Endothelial cell of umbilical vein (primary cell): ENCODE results near the gene EML2. TPM values are rescaled to one million over a fixed set of nuclear protein-coding genes. Genes with fewer than 3 reads are reported as not detected.

Experiments
- BruUV-seq: library from RNA; stranded (reverse); fragments of 400-500 nt; replicated peaks from 2 replicates; lab custom pipeline; 2021; lab: Mats Ljungman, UMichigan
- CTCF ChIA-PET: fragments of 300-600, 350-600 bp; sonication (Branson Sonifier 250); formaldehyde crosslinking; loops from one replicate; lab custom pipeline; 2021; ENCODE audit warnings: antibody characterized with exemption, inconsistent platforms; lab: Charles Lee
- POLR2A ChIA-PET: fragments of 300-600, 350-600 bp; sonication (Branson Sonifier 250); formaldehyde crosslinking; loops from one replicate; lab custom pipeline; 2021; ENCODE audit warnings: antibody characterized with exemption, inconsistent platforms; lab: Charles Lee
- DNase-seq: peaks from one replicate; pipeline ENCODE4 v3.0.0-alpha.2; 2011; ENCODE audit warnings: low read depth, low spot score
- FAIRE-seq: peaks from 2 replicates; lab custom pipeline; 2011; peaks lifted over from hg19 to GRCh38; lab: Jason Lieb, UNC
- H2AFZ ChIP-seq: 2 replicates; pipeline ENCODE4 v1.6.0; 2012; ENCODE audit warnings: low read depth, low read length, control low read depth, inconsistent platforms
- H3K27ac ChIP-seq: 2 replicates; pipeline ENCODE4 v1.5.1; 2011; ENCODE audit warnings: low read depth, mild to moderate bottlenecking, control low read depth, low read length, moderate library complexity; ENCODE audit not compliant: insufficient read depth
- H3K27me3 ChIP-seq, 2 experiments: 2 replicates each; pipeline versions ENCODE4 v1.6.0 to v1.6.1; 2011; ENCODE audit warnings: low read length in 2 of 2, mixed read lengths in 1 of 2; ENCODE audit not compliant: control insufficient read depth in 2 of 2, insufficient read depth in 2 of 2
- H3K36me3 ChIP-seq, 2 experiments: 2 replicates in 1 of 2; 3 replicates in 1 of 2; pipeline ENCODE4 v1.5.1; 2011; ENCODE audit warnings: low read length in 2 of 2, mild to moderate bottlenecking in 1 of 2, moderate library complexity in 1 of 2; ENCODE audit not compliant: control insufficient read depth in 2 of 2, insufficient read depth in 2 of 2; ENCODE audit errors: extremely low read depth in 1 of 2
- H3K4me1 ChIP-seq: 3 replicates; pipeline ENCODE4 v1.5.1; 2011; ENCODE audit warnings: mild to moderate bottlenecking, low read length; ENCODE audit not compliant: control insufficient read depth, insufficient read depth; ENCODE audit errors: extremely low read depth
- H3K4me2 ChIP-seq: 2 replicates; pipeline ENCODE4 v1.6.1; 2011; ENCODE audit warnings: low read length, control low read depth, mixed read lengths; ENCODE audit not compliant: insufficient read depth
- H3K4me3 ChIP-seq, 3 experiments: fragments of 200-600 bp in 1 of 3; sonication (generic), shearing (Covaris generic) in 1 of 3; replicated peaks in 1 of 3; 2 replicates each; pipeline ENCODE4 v1.5.1; 2011 to 2016; ENCODE audit warnings: control low read depth in 3 of 3, low read length in 3 of 3, mild to moderate bottlenecking in 2 of 3, inconsistent platforms in 1 of 3, low read depth in 1 of 3, moderate library complexity in 1 of 3; ENCODE audit not compliant: insufficient read depth in 1 of 3
- H3K79me2 ChIP-seq: 2 replicates; pipeline ENCODE4 v1.6.0; 2012; ENCODE audit warnings: low read length, inconsistent platforms; ENCODE audit not compliant: control insufficient read depth, insufficient read depth
- H3K9ac ChIP-seq: replicated peaks from 2 replicates; pipeline ENCODE3; 2011; ENCODE audit warnings: low read length, control low read depth; ENCODE audit not compliant: insufficient read depth; ENCODE audit errors: extremely low read depth
- H3K9me1 ChIP-seq: replicated peaks from 3 replicates; pipeline ENCODE4 v1.6.0; 2011; ENCODE audit warnings: mild to moderate bottlenecking, low read length; ENCODE audit not compliant: control insufficient read depth, insufficient read depth; ENCODE audit errors: extremely low read depth
- H3K9me3 ChIP-seq: replicated peaks from 2 replicates; pipeline ENCODE4 v1.5.1; 2012; ENCODE audit warnings: low read length, inconsistent platforms; ENCODE audit not compliant: control insufficient read depth, insufficient read depth
- H4K20me1 ChIP-seq: replicated peaks from 2 replicates; pipeline ENCODE3; 2011; ENCODE audit warnings: mild to moderate bottlenecking, low read length; ENCODE audit not compliant: control insufficient read depth, insufficient read depth; ENCODE audit errors: extremely low read depth
- CTCF ChIP-seq, 2 donors: IDR thresholded peaks; 1 replicate in 1 of 2; 2 replicates in 1 of 2; pipeline ENCODE4 v1.5.1; 2011; ENCODE audit warnings: low read length in 2 of 2, mild to moderate bottlenecking in 2 of 2, moderate library complexity in 2 of 2, control low read depth in 1 of 2, inconsistent platforms in 1 of 2, low read depth in 1 of 2; ENCODE audit not compliant: insufficient read depth in 1 of 2; ENCODE audit errors: extremely low read depth in 1 of 2
- EZH2 ChIP-seq: IDR thresholded peaks from 2 replicates; pipeline ENCODE4 v1.6.1; 2012; ENCODE audit warnings: borderline replicate concordance, low read depth, mild to moderate bottlenecking, moderate library complexity, low read length, inconsistent platforms; ENCODE audit not compliant: severe bottlenecking
- GATA2 ChIP-seq: IDR thresholded peaks from 2 replicates; pipeline ENCODE4 v1.7.0; 2011; ENCODE audit warnings: low read depth, mild to moderate bottlenecking, moderate library complexity, mixed read lengths, low read length; ENCODE audit not compliant: insufficient read length, insufficient read depth
- JUN ChIP-seq: IDR thresholded peaks from 2 replicates; pipeline ENCODE4 v1.6.1; 2011; ENCODE audit warnings: borderline replicate concordance, low read depth; ENCODE audit not compliant: insufficient read length, insufficient read depth
- MAX ChIP-seq: IDR thresholded peaks from 2 replicates; pipeline ENCODE4 v1.6.1; 2011; ENCODE audit not compliant: insufficient read depth, insufficient read length
- POLR2A ChIP-seq: IDR thresholded peaks from 2 replicates; pipeline ENCODE4 v1.6.1; 2012; ENCODE audit warnings: low read depth, mild to moderate bottlenecking, control low read depth, low read length
- POLR2AphosphoS5 ChIP-seq: IDR thresholded peaks from 2 replicates; pipeline ENCODE4 v1.6.1; 2012; ENCODE audit warnings: low read depth, mild to moderate bottlenecking, control low read depth, low read length, moderate library complexity; ENCODE audit not compliant: insufficient read depth
- dilution Hi-C: fragments of 300-500 bp; cut with MboI; formaldehyde crosslinking; loops from one replicate; pipeline ENCODE4 v1.15.0; 2019; ENCODE audit warnings: low sequenced_read_pairs; ENCODE audit not compliant: extremely low pct_ligation_motif_present
- intact Hi-C: fragments of 100-400 bp; cut with micrococcal nuclease; formaldehyde crosslinking; loops from one replicate; pipeline ENCODE4 v1.10.0; 2022
- polyA plus RNA-seq, 4 experiments: library from polyadenylated mRNA; depleted of rRNA in 3 of 4; stranded (reverse) in 3 of 4; unstranded in 1 of 4; fragments of >200 nt; gene quantifications; 2 replicates each; pipeline versions ENCODE4 v1.2.1 to v1.2.3, GENCODE V29; 2011 to 2012; ENCODE audit warnings: missing spikeins in 1 of 4
- total RNA-seq: library from RNA; stranded (reverse); gene quantifications from 2 replicates; pipeline ENCODE4 v1.2.3, GENCODE V29; 2021

Gene EML2
- total and polyA plus RNA-seq, 2 donors (not counting 3 experiments of a cell fraction or from before 2014, with no cell fraction given), result 23.3 to 28.9 TPM

- FAIRE-seq, result no peak
- ChIA-PET CTCF (interaction anchor here (1.7 kb wide), 1 partner anchor 13 kb away, joined by 3 read pairs; no protein-coding TSS in a partner anchor), POLR2A (no interaction called here)
- H3K9me3 ChIP-seq, result no peaks in the 10 kb centered on the region
- dilution Hi-C loops, result no loop called here
- no TSS peak for BruUV-seq
- no peak overlapping the region for H3K27ac ChIP-seq
- no peaks in the 10 kb centered on the region for H3K79me2 ChIP-seq
- no peaks in the 10 kb centered on the region for H3K9me1 ChIP-seq
- H2AFZ ChIP-seq, result no peak overlapping the region
- H3K4me2 ChIP-seq, result no peak overlapping the region
- no peaks in the 10 kb centered on the region for H4K20me1 ChIP-seq
- TF ChIP-seq CTCF (IDR thresholded peaks at IDR 0.05; ENCODE audit: extremely low read depth in 1 of 2, insufficient read depth in 1 of 2, low read depth in 1 of 2, low read length in 2 of 2) (no peak), POLR2A (no peak), POLR2AphosphoS5 (no peak), EZH2 (no peak), MAX (no peak), JUN (no peak), GATA2 (no peak)
- intact Hi-C loops, result no loop called here
- H3K4me1 ChIP-seq, result peaks cover 4% of the 10 kb centered on the region
- peaks cover 10 to 13% of the 10 kb centered on the region in 2 experiments for H3K27me3 ChIP-seq
- H3K9ac ChIP-seq, result no peak overlapping the region
- no peaks in the 10 kb centered on the region for H3K36me3 ChIP-seq
- no peak for DNase-seq
- H3K4me3 ChIP-seq, result no peak overlapping the region
Measured at GRCh38 chr19:45663800-45664199, 24.6 kb upstream of the EML2 start.
